ENCODE data around the gene CABLES1. TPM values are rescaled to one million over a fixed set of nuclear protein-coding genes. Genes with fewer than 3 reads are reported as not detected.

The CABLES1 gene
- total and polyA plus RNA-seq, 2 of the 8 experiments (the other 6 are each of a cell fraction or from before 2014, with no cell fraction given) = 9.2 to 26.4 TPM

DNA sequence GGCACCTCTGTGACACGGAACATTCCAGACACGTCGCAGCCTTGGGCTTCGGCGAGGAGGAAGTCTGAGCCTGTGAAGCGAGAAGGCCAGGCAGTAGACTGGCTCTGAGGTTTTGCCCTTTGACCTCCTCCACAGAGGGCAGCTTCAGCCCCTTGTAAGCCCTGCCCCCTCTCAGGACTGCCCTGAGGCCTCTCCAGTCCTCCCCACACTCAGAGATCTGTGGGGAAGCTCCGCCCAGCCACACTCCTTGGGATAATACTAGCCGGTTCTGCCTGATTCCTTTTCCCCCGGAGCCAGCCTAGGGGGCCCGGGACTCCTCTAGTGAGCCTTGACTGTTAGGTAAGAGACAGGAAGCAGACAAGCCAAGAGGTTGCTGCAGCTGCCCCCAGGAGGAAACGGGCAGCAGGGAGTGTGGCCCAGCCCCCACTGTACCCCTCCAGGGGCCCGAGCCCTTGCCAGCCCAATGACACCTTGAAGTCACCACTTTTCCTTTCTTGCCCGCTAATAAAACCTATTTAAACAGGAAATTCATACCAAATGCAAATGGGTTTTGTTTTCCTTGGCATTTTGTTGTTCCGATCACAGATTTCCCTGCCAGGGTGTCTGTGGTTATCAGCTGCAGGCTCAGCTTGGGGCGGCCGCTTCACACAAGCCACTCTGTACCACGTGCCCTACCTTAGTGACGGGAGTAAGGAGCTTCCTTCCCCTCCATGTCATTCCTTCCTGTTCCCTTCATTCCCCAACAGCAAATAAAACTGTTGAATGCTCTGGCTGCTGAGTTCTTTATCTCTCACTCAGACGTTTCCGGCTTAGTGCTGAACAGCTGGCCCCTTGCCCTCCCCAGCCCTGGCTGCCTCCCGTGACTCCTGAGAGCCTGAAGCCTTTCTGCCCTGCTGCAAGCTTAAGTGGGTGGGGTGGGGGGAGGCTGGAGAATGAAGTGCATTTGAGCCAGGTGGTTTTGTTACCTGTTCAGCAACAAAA lies 124.7 kb downstream of the CABLES1 start:
- 38% methylated on average over 21 of the region's 21 CpGs; no CpG with 5 or more reads in 1 of the 2 experiments for WGBS, 2 experiments (ENCODE audit: extremely low coverage in 1 of 2, insufficient coverage in 1 of 2, insufficient read length in 1 of 2, insufficient replicate concordance in 2 of 2, low coverage in 1 of 2, low lambda C conversion rate in 2 of 2, missing lambda C conversion rate in 1 of 2)
- FAIRE-seq (peak; percentile 52), DNase-seq (ENCODE audit: low read depth in 1 of 2, low spot score in 2 of 2) (peak in 1 of 2 experiments; percentile 73)
- Histone ChIP-seq H3K36me3 (ENCODE audit: control insufficient read depth in 2 of 4, insufficient read depth in 4 of 4, low read length in 3 of 4) (peaks cover 0 to 28% (median 14%) of the 10 kb centered on the region in 4 experiments; a peak in 6 of 8 replicates), H3K18ac (ENCODE audit: extremely low read depth, low read length) (peak overlapping the region; percentile 81), H2BK15ac (ENCODE audit: low read length) (0 out of 2 replicates have a peak overlapping the region, but pooled peaks have one; percentile 61), H3K27ac (ENCODE audit: low read depth, low read length) (peak overlapping the region; percentile 64), H3K9ac (replicated peaks in 1 of 4; ENCODE audit: extremely low read depth in 1 of 4, low read depth in 3 of 4, low read length in 3 of 4) (peak overlapping the region in 1 of 4 experiments; percentile 11; a peak in 3 of 7 replicates), H4K91ac (replicated peaks; ENCODE audit: insufficient read length, low read length) (peak overlapping the region; percentile 22), H2BK20ac (ENCODE audit: low read length) (peak overlapping the region; percentile 48), H3K4me1 (replicated peaks in 1 of 4; ENCODE audit: control insufficient read depth in 3 of 4, insufficient read depth in 4 of 4, low read length in 3 of 4) (peaks cover 16 to 23% (median 19%) of the 10 kb centered on the region in 4 experiments), H3K23ac (ENCODE audit: insufficient read length) (no peak overlapping the region), H2AFZ (ENCODE audit: low read length) (no peak overlapping the region), H4K5ac (ENCODE audit: insufficient read length, low read depth, low read length) (no peak overlapping the region), H4K20me1 (replicated peaks in 1 of 2; ENCODE audit: control insufficient read depth in 1 of 2, insufficient read depth in 2 of 2, low read length in 2 of 2) (no peaks in the 10 kb centered on the region), H2AK5ac (ENCODE audit: low read depth, low read length) (peak overlapping the region; percentile 98), H3K4me2 (ENCODE audit: insufficient read depth in 1 of 2, low read depth in 2 of 2, low read length in 2 of 2) (peak overlapping the region; percentile 18 to 36; a peak in 3 of 4 replicates), H3K9me3 (ENCODE audit: insufficient read depth in 2 of 2, low read depth in 1 of 2, low read length in 1 of 2) (no peaks in the 10 kb centered on the region), H2BK5ac (ENCODE audit: low read depth, low read length) (peak overlapping the region; percentile 60), H3K4ac (replicated peaks; ENCODE audit: insufficient read length, low read depth, low read length) (peak overlapping the region; percentile 55), H2BK120ac (replicated peaks; ENCODE audit: low read depth, low read length) (peak overlapping the region; percentile 1), H4K8ac (ENCODE audit: extremely low read depth, insufficient read depth, low read length) (no peak overlapping the region), H3K79me2 (ENCODE audit: control insufficient read depth in 1 of 2, insufficient read depth in 2 of 2, low read length in 2 of 2) (no peaks in the 10 kb centered on the region), H3K79me1 (ENCODE audit: low read depth, low read length) (no peaks in the 10 kb centered on the region), H3K14ac (ENCODE audit: insufficient read length) (no peak overlapping the region), H3K4me3 (ENCODE audit: extremely low read depth in 1 of 4, insufficient read depth in 2 of 4, low read depth in 3 of 4, low read length in 4 of 4) (0 out of 8 replicates have a peak overlapping the region, but pooled peaks of 2 of the 4 experiments have one; percentile 2 to 7), H3K56ac (replicated peaks; ENCODE audit: insufficient read length, low read depth, low read length) (no peak overlapping the region), H3K23me2 (ENCODE audit: low read depth, low read length) (no peaks in the 10 kb centered on the region), H2BK12ac (ENCODE audit: low read depth, low read length) (peak overlapping the region; percentile 87), H3K27me3 (replicated peaks in 1 of 4; ENCODE audit: control insufficient read depth in 3 of 4, extremely low read depth in 1 of 4, insufficient read depth in 3 of 4, low read length in 3 of 4) (no peaks in the 10 kb centered on the region)
- POLR2A ChIA-PET (ENCODE audit: partially characterized antibody) = interaction anchor here (0.6 to 4.0 kb wide), 14 partner anchors 10 to 125 kb away, joined by 3 to 10 read pairs (median 4); partner anchors contain the start of gene CABLES1
- CTCF ChIA-PET (ENCODE audit: partially characterized antibody) = interaction anchor here (0.5 to 3.6 kb wide), 14 partner anchors 9 to 145 kb away, joined by 3 to 18 read pairs (median 3); no protein-coding TSS in a partner anchor
- TF ChIP-seq RAD21 (IDR thresholded peaks at IDR 0.05 in 1 of 2, conservative IDR thresholded peaks at IDR 0.05 in 1 of 2; ENCODE audit: low read depth in 2 of 2, low read length in 2 of 2) (peak in 1 of 2 experiments; percentile 14; a peak in 1 of 4 replicates), USF2 (IDR thresholded peaks at IDR 0.05; ENCODE audit: low read length) (peak; percentile 53; the same call in 1 of the 2 replicates), CHD1 (IDR thresholded peaks at IDR 0.05; ENCODE audit: low read depth, low read length) (no peak), CHD2 (IDR thresholded peaks at IDR 0.05; ENCODE audit: low read length) (0 out of 2 replicates have a peak, but pooled peaks have one; percentile 9), RBBP5 (IDR thresholded peaks at IDR 0.05; ENCODE audit: borderline replicate concordance, low read depth, low read length) (0 out of 2 replicates have a peak, but pooled peaks have one; percentile 50), SP1 (IDR thresholded peaks at IDR 0.05; ENCODE audit: low read depth, low read length) (no peak), SIN3A (conservative IDR thresholded peaks at IDR 0.05 in 1 of 2, IDR thresholded peaks at IDR 0.05 in 1 of 2; ENCODE audit: low read depth in 1 of 2, low read length in 2 of 2) (peak in 1 of 2 experiments; percentile 42; a peak in 1 of 4 replicates)
